Type B pancreatic cell (in vitro differentiated cells): ENCODE results near the gene SLC2A9. TPM values are rescaled to one million over a fixed set of nuclear protein-coding genes. Genes with fewer than 3 reads are reported as not detected.

Source experiments
- DNase-seq: peaks from one replicate; pipeline ENCODE4 v3.0.0; 2021; ENCODE audit warnings: mixed read lengths; ENCODE audit not compliant: unreplicated experiment; ENCODE audit errors: extremely low spot score
- H3K27ac Mint-ChIP-seq: 2 replicates; pipeline ENCODE4 v1.8.0; 2021; ENCODE audit warnings: mild to moderate bottlenecking, mixed read lengths
- H3K27me3 Mint-ChIP-seq: 2 replicates; pipeline ENCODE4 v1.8.0; 2021; ENCODE audit warnings: mixed read lengths
- H3K36me3 Mint-ChIP-seq: 2 replicates; pipeline ENCODE4 v1.8.0; 2021; ENCODE audit warnings: mixed read lengths
- H3K4me1 Mint-ChIP-seq: one replicate; pipeline ENCODE4 v1.8.0; 2021; ENCODE audit warnings: mixed read lengths; ENCODE audit not compliant: unreplicated experiment
- H3K4me3 Mint-ChIP-seq: 2 replicates; pipeline ENCODE4 v1.8.0; 2021; ENCODE audit warnings: mild to moderate bottlenecking, mixed read lengths
- H3K9me3 Mint-ChIP-seq: 2 replicates; pipeline ENCODE4 v1.8.0; 2021; ENCODE audit warnings: mixed read lengths
- CTCF ChIP-seq: fragments of 200-600 bp; sonication (generic); conservative IDR thresholded peaks from 2 replicates; pipeline ENCODE4 v1.5.0; 2021; ENCODE audit warnings: antibody characterized with exemption, mild to moderate bottlenecking
- total RNA-seq: library from RNA; stranded (reverse); gene quantifications from 2 replicates; pipeline ENCODE4 v1.2.1, GENCODE V29; 2021; ENCODE audit warnings: low replicate concordance

SLC2A9 gene
- total RNA-seq, 1 donor from 2014 or later, result 2.5 TPM

GRCh38 chr4:10017037-10017893 lies 4.0 kb downstream of the SLC2A9 start:
- DNase-seq, result no peak
- H3K9me3 Mint-ChIP-seq, result no peaks in the 10 kb centered on the region
- peak overlapping the region; percentile 1 for H3K27ac Mint-ChIP-seq
- no peak overlapping the region for H3K4me3 Mint-ChIP-seq
- peaks cover 7% of the 10 kb centered on the region for H3K4me1 Mint-ChIP-seq
- no peaks in the 10 kb centered on the region for H3K36me3 Mint-ChIP-seq
- no peak for TF ChIP-seq CTCF
- peaks cover 28% of the 10 kb centered on the region for H3K27me3 Mint-ChIP-seq

- Mint-ChIP-seq H3K4me1 (peaks cover 4% of the 10 kb centered on the region), H3K27me3 (peaks cover 33% of the 10 kb centered on the region), H3K4me3 (no peak overlapping the region), H3K9me3 (no peaks in the 10 kb centered on the region), H3K27ac (no peak overlapping the region), H3K36me3 (no peaks in the 10 kb centered on the region)
- no peak for DNase-seq
- no peak for TF ChIP-seq CTCF
Measured at GRCh38 chr4:10016169-10016568, 5.1 kb downstream of the SLC2A9 start.

- Mint-ChIP-seq H3K27me3 (peaks cover 33% of the 10 kb centered on the region), H3K9me3 (no peaks in the 10 kb centered on the region), H3K4me3 (no peak overlapping the region), H3K4me1 (peaks cover 4% of the 10 kb centered on the region), H3K36me3 (no peaks in the 10 kb centered on the region), H3K27ac (no peak overlapping the region)
- TF ChIP-seq CTCF, result peak; percentile 72
- DNase-seq, result no peak
Measured at GRCh38 chr4:10015140-10015753, 6.0 kb downstream of the SLC2A9 start.

GRCh38 chr4:10013722-10014121 lies 7.6 kb downstream of the SLC2A9 start:
- Mint-ChIP-seq H3K4me1 (peaks cover 11% of the 10 kb centered on the region), H3K4me3 (no peak overlapping the region), H3K9me3 (no peaks in the 10 kb centered on the region), H3K36me3 (no peaks in the 10 kb centered on the region), H3K27ac (no peak overlapping the region), H3K27me3 (peaks cover 30% of the 10 kb centered on the region)
- peak; percentile 61 for TF ChIP-seq CTCF
- no peak for DNase-seq

- Mint-ChIP-seq H3K9me3 (no peaks in the 10 kb centered on the region), H3K4me3 (no peak overlapping the region), H3K27ac (no peak overlapping the region), H3K27me3 (peaks cover 26% of the 10 kb centered on the region), H3K36me3 (no peaks in the 10 kb centered on the region), H3K4me1 (peaks cover 28% of the 10 kb centered on the region)
- DNase-seq, result no peak
- no peak for TF ChIP-seq CTCF
Measured at GRCh38 chr4:10011885-10012284, 9.4 kb downstream of the SLC2A9 start.
